ENCODE data around the gene TRIAP1.
A peak's percentile ranks its signal among the peaks of the same experiment; 100 is the strongest.
"Not testable (repeated sequence)": the region's sequence is repeated elsewhere in the genome, so short reads cannot be mapped to it uniquely, and the experiment has no call there.

TRIAP1 gene

DNA sequence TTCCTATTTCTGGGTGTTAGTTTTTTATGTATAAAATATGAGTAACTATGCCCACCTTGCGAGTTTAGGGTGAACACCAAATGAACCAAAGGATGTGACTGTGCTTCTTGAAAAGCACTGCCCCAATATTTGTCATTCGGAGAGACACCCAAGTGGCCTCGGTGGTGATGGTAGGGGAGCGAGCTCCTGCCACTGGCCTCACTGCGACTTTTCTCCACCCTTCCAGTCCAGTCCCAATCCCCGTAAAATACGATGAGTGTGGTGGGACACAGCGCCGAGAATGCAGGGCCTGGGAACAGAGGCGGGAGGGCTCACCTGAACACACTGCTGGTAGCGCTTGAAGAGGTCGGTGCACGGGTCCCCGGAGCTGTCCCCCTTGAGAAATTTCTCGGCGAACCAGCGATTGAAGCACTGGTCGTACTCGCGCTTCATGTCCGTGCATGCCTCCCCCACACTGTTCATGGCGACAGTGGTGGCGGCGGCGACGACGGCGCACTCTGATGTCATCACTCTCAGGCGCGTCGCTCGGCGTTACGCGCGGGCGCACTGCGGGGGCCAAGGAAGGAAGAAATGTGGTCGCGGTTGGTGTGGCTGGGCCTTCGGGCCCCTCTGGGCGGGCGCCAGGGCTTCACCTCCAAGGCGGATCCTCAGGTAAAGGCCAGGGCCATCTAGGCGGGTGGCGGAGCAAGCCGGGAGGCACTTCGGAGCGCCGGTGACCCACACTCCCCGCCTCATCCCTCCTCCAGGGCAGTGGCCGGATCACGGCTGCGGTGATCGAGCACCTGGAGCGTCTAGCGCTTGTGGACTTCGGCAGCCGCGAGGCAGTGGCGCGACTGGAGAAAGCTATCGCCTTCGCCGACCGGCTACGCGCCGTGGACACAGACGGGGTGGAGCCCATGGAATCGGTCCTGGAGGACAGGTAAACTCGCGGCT lies at the start of gene TRIAP1, which contains the start of gene GATC:
Gene TRIAP1, minus strand, starts transcription at position 474 of the 933 bp plus-strand sequence. Its CDS starts 12 bp downstream, at position 462.
Gene GATC, plus strand, starts transcription at position 534 of the 933 bp plus-strand sequence. Its CDS starts 37 bp downstream, at position 571.
- DNase-seq (peak; percentile 93), ATAC-seq (peak; percentile 95)

DNA sequence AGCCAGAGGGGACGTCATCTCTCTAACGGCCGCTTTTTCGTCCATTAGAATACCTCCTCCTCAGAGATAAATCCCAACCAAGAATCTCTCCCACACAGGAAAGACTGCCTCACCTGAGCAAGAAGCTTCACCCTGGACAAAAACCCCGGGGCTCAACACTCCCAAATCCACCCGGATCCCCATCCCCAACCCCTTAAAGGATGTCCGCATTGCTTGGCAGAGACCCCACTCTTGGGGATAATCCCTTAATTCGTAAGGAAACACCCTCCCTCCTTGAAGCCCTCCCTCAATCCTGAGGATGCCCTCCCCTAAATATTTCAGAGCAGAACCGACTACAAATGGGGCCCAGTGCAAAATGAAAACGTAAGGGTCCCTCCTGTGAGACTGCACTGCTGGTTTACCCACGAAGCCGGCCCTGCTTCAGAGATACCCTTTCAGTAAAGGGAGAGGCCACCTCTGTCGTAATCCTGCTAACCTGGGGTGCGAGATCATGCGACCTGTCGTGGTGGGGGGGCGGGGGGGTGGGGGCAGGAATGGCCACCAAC lies 49.1 kb upstream of the TRIAP1 start:
- peak; percentile 4 for ATAC-seq
- no peak for DNase-seq

DNA sequence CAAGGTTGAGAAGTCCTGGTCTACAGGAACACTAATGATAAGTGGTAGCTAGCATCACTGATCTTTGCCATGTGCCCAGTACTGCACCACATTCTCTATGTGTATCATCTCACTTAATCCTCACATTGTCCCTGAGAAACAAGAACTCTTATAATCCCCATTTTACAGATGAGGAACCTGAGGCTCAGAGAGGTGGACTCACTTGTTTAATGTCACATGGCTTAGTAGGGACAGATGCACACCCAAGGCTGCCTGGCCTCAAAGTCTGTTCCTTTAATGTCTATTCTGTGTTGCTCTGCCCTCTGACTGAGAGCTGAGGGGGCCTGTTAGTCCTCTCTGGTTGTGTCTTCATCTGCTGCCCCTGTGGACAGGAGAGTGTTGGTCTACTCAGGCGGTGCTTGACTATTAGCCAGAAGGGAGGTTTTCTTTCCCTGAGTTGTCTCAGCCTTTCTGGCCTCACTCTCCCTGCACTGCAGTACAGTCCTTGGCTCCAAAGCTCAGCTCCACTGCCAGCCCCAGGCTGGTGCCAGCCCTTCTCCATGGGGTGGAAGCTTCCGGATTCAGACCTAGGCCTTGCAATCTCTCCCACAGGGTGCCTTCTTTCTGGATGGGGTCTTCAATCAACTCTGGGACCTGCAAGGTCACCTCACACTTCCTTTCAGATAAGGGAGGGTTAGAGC lies 44.8 kb upstream of the TRIAP1 start:
- DNase-seq (no peak), ATAC-seq (no peak)

DNA sequence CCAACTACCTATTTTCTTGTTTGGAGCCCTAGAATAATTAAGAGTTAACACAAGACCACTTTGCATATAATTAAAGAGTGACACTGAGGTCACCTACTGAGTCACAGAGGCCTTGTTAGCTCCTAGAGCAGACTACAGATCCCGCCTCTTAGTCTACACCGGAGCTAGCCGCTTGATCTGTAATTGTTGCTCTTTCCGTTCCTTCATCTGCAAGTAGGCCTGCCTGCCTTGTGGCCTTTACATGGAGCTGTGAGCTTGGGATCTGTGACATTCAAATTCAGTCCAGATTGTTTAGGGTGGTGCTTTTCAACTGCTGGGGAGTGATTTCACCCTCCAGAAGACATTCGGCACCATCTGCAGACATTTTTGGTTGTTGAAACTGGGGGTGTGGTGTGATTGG lies 44.1 kb upstream of the TRIAP1 start:
- no peak for ATAC-seq
- DNase-seq: no peak

DNA sequence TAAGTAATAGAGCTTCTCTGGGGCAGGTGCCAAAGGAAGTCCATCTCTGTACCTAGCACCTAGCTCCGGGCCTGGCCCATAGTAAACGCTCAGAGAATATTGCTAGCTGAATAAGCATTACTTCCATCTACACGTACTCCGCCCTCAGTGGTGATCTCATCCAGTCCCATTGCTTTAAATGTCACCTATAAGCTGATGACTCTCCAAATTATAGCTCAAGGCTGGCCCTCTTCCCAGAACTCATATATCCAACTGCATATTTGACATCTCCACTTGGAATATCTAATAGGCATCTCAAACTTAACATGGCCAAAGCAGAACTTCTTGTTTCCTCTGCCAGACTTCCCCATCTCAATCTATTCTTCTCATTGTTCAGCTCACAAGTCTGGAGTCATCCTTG lies 42.8 kb upstream of the TRIAP1 start:
- no peak for ATAC-seq
- no peak for DNase-seq

DNA sequence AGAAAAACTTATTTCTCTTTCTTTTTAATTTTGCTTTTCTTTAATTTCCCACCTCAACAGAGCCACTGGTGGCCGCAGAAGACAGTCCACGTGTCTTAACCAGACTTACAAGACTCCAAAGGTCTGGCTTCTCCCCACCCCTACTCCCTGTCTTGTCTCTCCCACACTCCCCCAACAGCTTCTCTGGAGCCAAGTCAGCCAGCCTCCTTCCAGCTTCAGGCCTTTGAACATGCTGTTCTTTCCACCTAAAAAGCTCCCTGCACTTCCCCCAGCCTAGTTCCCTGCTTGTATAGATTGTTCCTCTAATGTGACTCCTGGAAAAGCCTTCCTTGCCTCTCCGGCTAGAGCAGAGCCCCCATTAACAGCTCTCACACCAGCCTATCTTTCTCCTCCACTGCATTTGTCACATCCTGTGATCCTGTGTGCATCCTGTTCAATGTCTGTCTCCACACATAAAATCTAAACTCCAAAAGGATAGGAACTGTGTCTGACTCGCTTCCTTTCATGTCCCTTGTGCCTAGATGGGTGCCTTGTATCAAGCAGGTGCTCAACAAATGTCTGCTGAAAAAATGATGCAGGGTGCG lies 42.0 kb upstream of the TRIAP1 start:
- no peak for DNase-seq

DNA sequence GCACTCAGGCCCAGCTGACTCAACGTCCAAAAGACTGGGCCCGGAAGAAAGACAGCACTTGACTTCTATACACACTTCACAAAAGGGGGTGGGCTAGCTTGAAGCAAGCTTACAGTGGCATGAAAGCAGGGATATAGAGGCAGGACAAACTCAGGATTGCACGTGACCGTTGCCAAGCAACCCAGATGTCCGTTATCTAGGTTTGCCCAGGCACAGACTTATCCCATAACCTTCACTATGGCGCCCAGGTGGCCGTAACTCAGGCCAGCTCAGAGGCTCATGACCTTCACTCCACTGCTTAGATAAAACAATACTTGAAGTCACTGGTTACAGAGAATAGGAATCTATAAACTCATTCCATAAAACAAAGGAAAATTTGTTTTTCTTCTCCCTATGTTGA lies 41.4 kb upstream of the TRIAP1 start:
- not testable (repeated sequence) for ATAC-seq, DNase-seq

More for the DNA sequence above, 42.0 kb upstream of the TRIAP1 start:
- ATAC-seq: no peak

DNA sequence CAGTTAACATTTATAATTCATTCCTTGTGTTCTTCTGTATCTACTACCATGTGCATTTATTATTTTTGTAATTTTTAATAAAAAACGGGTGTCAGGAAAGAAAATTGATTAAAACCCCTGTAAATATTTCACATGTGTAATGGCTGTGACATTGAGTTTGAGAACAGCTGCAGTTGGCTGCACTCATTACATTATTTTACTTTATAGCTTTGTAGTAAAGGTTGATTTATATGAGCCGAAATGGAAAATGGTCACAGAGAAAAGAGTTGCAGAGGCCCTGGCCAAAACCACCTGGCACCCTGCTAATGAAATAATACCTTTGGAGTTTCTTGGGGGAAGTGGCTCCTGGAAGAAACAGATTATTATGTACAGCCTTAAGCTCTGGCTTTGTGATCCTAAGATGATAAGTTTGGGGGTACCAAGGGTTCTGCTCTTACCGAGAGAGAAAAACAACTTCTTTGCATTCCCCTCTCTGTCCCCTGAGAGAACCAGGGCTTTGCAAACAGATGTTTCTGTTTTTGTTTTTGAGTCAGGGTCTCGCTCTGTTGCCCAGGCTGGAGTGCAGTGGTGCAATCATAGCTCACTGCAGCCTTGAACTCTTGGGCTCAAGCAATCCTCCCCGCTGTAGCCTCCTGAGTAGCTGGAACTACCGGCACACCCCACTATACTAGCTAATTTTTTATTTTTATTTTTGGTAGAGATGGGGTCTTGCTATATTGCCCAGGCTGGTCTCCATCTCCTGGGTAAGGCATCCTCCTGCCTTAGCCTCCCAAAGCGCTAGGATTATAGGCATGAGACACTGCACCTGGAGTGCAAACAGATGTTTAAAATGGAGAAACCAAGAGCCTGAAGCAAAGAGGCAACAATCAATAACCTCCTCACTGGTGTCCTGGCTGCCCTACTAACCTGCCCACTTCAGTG lies 40.0 kb upstream of the TRIAP1 start:
- no peak for DNase-seq
- ATAC-seq: no peak

DNA sequence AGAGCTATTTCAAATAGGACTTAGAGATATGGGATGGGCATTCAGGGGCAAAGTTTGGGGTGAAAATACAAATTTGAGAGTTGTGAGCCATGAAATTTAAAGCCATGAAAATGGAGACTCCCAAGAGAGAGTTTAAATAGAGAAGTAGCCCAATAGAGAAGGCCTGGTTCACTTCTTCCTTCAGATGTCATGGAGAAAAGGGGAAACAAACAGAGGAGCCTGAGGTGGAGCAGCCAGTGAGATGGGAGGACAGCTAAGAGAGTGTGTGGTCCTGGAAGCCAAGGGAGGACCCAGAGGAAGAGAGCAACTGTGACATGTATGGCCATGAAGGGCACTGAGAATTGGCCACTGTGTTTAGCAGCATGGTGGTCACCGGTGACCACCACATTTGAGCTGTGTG lies 37.4 kb upstream of the TRIAP1 start:
- ATAC-seq (no peak), DNase-seq (no peak)

DNA sequence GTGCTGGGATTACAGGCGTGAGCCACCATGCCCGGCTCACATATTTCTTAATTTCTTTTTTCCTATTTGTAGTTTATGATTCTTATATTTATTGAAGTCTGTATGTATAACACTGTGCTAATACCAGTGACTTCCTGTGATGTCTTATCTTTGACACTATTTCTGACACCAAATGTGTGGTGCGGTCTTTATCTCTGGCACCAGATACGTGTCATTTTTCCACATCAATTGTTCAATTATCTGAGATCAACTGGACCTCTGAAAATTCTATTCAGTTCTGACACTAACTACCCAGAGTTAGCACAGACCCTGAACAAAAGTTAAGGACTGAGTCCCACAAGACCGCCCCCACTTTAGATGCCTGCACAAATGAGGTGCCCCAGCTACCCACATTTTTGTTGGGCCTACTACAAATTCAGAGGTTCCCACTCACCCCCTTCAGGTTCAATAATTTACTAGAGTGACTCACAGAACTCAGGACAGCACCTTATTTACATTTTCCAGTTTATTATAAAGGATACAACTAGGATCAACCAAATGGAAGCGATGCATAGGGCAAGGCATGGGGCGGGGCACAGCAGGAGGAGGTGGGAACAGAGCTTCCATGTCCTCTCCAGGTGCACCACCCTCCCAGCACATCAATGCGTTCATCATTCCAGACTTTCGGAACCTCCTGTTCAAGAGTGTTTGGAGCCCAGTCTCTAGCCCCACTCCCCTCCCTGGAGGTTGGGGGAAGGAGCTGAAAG lies 35.0 kb upstream of the TRIAP1 start:
- peak; percentile 36 for ATAC-seq
- DNase-seq: no peak

DNA sequence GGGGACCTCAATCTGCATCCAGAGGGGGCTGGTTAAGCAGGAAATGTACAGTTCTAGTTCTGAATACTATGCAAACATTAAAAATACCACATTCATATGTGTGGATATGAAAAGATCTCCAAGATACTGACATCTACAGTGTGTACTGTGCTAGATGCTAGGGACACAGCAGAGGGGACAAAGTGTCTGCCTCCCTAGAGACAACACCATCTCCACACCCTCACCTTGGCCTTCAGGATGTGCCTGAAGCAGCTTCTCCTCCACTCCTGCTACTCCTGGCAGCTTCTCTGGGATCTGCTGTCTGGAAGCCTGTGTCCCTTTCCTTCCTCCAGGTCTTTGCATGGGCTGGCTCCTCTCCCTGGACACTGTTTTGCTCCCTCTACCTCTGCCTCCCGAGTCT lies 34.0 kb upstream of the TRIAP1 start:
- DNase-seq (no peak), ATAC-seq (no peak)

DNA sequence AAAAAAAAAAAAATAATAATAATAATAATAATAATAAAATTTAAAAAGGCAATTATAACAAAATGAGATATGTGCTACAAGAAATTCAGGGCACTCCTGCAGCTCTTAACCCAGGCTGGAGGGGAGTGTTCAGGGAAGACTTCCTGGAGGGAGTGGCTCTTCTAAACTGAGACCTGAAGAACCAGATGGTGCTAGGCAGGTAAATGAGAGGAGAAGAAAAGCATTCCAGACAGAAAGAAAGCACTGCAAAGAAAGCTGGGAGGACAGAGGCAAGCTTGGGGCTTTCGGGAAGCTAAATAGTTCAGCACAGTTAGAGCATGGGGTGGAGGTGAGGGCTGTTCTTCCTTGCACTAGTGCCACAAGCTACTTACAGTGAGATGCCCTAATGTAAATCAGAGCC lies 33.3 kb upstream of the TRIAP1 start:
- DNase-seq (no peak), ATAC-seq (no peak)

DNA sequence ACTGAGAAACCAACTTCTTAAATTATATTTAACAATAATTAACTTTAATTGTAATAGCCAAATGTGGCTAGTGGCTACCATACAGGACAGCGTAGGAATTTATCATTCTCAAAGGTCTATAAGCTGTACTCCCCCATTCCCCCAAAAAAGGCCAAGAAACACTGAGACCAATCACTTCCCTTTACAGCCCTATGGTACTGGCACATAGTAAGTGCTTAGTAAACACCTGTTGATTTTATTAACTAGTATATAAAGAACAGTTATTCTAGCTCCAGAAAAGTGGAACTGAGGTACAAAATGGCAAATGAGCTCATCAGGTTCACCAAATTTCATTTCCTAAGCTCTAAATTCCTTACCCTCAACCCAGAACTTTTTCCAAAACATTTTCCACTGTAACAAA lies 29.5 kb upstream of the TRIAP1 start:
- DNase-seq: no peak
- ATAC-seq: no peak

DNA sequence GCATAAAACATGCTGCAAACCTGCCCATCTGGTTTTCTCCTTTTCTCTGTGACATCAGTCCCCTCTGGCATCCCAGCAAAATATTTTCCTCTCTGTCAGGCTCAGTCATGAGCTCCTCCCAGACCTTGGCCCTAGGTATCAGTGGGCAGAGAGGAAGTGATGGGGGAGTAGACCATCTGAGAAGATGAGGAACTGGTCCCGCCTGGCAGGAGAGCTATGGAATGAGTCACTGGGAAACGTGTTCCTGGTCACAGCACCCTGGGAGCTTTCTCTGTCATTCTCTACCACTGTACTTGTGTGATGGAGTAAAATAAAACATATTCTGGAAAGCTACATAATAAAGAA lies 28.4 kb upstream of the TRIAP1 start:
- DNase-seq (no peak), ATAC-seq (no peak)

DNA sequence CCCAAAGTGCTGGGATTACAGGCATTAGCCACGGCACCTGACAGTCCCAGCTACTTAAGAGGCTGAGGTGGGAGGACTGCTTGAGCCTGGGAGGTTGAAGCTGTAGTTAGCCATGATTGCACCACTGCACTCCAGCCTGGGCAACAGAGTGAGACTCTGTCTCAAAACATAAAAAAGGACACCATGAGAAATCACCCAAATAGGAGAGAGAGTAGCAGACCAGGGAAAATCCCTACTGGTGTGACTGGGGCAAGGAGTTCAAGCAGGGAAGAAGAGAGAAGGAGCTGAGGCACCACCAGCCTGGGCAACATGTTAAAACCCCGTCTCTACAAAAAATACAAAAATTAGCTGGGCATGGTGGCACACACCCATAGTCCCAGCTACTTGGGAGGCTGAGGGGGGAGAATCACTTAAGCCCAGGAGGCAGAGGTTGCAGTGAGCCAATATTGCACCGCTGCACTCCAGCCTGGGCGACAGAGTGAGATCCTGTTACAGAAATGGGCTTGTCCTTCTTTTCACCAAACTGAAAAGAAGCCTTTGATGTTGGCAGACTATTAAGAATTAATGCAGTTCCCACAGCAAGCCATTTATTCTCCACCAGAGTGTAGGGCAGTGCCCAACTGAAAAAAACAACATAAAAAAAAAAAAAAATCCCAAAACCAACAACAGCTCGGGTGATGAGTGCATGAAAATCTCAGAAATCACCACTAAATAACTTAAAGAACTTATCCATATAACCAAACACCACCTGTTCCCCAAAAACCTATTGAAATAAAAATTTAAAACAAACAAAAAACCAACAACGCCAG lies 27.8 kb upstream of the TRIAP1 start:
- DNase-seq (no peak), ATAC-seq (no peak)

DNA sequence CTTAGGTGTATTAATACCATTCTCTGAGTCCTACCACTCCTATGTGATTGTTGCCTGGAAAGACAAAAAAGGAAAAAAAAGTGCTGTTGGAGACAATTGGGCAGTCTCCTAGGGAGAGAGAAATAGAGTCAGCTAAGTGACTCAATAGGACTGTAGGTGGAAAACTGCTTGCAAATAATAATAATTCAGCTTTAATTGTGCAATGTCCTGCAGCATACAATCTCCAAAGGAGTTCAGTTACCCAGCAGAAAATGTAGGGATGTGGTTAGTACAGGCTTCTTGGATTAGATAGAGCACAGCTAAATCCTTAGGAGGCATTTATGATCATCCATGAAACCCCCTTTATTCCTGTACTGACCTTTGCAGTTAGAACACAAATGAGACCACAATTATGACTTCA lies 26.3 kb upstream of the TRIAP1 start:
- ATAC-seq (no peak), DNase-seq (no peak)

DNA sequence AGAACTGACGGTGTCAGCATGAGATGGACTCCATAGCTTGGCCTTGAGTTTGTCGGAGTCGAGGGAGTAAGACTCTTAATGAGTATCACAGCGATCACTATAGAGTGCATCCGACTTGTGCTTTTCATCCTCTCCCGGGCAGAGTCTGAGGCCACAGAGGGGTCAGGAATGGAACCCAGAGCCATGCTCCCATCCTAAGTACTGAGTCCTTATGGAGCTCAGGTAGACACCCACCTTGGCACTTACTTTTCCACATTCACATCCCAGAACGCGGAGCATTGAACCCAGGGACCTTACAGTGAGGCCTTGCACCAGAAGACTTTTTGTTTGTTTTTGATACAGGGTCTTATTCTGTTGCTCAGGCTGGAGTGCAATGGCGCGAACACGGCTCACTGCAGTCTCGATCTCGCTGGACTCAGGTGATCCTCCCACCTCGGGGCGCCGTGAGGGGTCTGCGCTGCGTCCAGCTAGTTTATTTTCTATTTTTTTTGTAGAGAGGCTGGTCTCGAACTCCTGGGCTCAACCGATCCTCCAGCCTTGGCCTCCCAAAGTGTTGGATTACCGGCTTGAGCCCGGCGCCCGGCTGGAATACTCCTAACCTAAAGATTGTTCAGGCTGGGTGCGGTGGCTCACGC lies 24.1 kb upstream of the TRIAP1 start:
- ATAC-seq (peak; percentile 16), DNase-seq (no peak)

DNA sequence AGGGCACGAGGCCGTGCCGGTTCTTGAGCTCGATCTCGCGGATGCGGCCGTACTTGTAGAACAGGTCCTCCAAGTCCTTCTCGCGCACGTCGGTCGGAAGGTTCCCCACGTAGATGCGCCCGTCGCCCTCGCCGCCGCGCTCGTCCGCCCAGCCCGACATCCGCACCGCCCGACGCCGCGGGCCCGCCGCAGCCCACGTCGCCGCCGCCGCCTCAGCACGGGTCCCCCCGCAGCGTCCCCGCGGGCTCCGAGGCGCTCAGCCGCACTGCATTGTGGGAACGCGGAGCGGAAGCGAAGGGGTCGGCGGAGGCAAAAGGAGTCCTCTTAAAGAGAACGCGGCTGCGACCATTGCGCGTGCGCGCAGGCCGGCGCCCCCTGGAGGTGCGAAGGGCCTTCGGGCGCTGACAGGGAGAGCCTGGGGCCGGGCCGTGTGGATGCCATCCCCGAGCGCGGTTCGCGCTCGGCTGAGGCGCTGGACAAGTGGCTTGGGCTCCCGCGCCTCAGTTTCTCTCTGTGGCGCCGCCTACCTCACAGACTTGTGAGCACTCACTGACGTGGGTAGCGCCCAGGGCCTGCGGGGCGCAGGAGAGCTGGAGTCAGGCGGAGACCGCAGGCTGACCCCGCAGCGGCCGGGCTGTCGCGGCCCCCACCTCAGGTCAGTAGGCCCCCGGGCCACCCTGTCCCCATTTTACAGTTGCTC lies 23.4 kb upstream of the TRIAP1 start, which contains the start of gene SRSF9:
Gene SRSF9, minus strand, starts transcription at position 299 of the 700 bp plus-strand sequence. Its CDS starts 139 bp downstream, at position 160.
- peak; percentile 97 for ATAC-seq
- peak; percentile 99 for DNase-seq

Measured in stimulated activated naive CD8-positive, alpha-beta T cell treated with anti-CD3 and anti-CD28 coated beads, Interleukin-15, Interleukin-2, amounts not matched to agents 100 U/mL and 50 U/mL, for 24 hours (primary cell).